Peyer's patch (tissue), 4 donors: ENCODE data around the gene BCL11A.

ENCODE experiments used
- CTCF ChIP-seq, 6 experiments: fragments of 450-650 bp in 4 of 6; fragments of 200-600 bp in 2 of 6; sonication (generic) in 1 of 6; IDR thresholded peaks; one replicate each; pipeline ENCODE4 v1.5.1; 2017 to 2019; ENCODE audit warnings: antibody characterized with exemption in 6 of 6, mild to moderate bottlenecking in 3 of 6, moderate library complexity in 1 of 6
- POLR2A ChIP-seq, 2 donors: fragments of 450-650 bp; IDR thresholded peaks; one replicate each; pipeline ENCODE4 v1.5.1; 2017; ENCODE audit warnings: antibody characterized with exemption in 2 of 2, mild to moderate bottlenecking in 2 of 2, moderate library complexity in 2 of 2

DNA sequence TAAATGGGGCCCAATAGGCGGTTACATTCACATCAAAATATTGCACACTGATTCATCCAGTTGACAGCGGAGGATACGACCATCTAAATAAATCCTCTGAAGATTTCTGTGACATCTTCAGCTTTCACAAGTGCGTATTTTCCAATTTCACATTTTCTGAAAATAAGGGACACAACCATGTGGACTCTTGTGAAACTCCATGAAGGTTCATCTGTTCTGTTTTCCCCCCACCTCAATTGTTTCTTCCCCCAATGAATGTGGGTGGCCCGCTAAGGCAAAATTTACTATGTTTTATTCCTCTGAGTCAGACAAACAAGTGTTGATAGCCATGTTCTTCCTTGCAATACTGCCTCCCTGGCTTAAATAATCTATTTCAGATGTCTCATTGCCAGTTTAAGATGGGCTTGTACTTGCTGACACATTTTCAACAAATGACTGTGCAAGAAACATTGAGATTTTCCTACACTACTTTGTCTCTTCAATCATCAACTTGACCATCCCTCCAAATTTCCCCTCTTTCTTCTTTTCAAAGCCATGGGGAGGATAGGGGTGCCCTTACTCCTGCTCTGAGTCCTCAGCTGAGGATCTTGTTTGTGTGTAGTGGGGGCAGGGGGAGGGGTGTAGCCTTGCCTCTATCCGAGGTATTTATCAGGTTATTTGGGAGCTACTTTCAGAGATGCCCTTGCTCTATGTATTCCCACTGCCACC is 78.2 kb downstream of the BCL11A start:
- TF ChIP-seq CTCF (IDR thresholded peaks at IDR 0.05) (no peak), POLR2A (IDR thresholded peaks at IDR 0.05) (no peak)
